Measurements from ENCODE around the gene DYRK1A.

DYRK1A gene

GRCh38 chr21:37505963-37506362 lies 139.4 kb downstream of the DYRK1A start:
- TF ChIP-seq CTCF (conservative IDR thresholded peaks at IDR 0.05; ENCODE audit: low read length) (no peak), EZH2phosphoT487 (IDR thresholded peaks at IDR 0.05; ENCODE audit: borderline replicate concordance) (no peak)
- Histone ChIP-seq H3K27me3 (ENCODE audit: insufficient read depth, low read length, poor library complexity, severe bottlenecking) (no peaks in the 10 kb centered on the region), H3K9ac (ENCODE audit: low read depth, low read length, poor library complexity, severe bottlenecking) (no peak overlapping the region), H4K20me1 (ENCODE audit: insufficient read depth, low read length, poor library complexity, severe bottlenecking) (peaks cover 36% of the 10 kb centered on the region), H2AFZ (ENCODE audit: low read length) (no peak overlapping the region), H3F3A (ENCODE audit: low read depth) (no peaks in the 10 kb centered on the region), H3K4me2 (ENCODE audit: low read depth, low read length, poor library complexity, severe bottlenecking) (no peak overlapping the region), H3K79me2 (ENCODE audit: insufficient read depth, low read length) (peaks cover 33% of the 10 kb centered on the region), H3K9me2 (replicated peaks; ENCODE audit: low read depth, low read length) (no peaks in the 10 kb centered on the region), H3K36me3 (ENCODE audit: insufficient read depth, low read length) (peaks cover 96% of the 10 kb centered on the region), H3K4me3 (ENCODE audit: low read length, poor library complexity, severe bottlenecking) (no peak overlapping the region), H3K4me1 (ENCODE audit: insufficient read depth, low read length, poor library complexity, severe bottlenecking) (no peaks in the 10 kb centered on the region), H3K9me3 (ENCODE audit: insufficient read depth, low read depth, low read length) (no peaks in the 10 kb centered on the region)

GRCh38 chr21:37507716-37508115 lies 141.1 kb downstream of the DYRK1A start:
- TF ChIP-seq EZH2phosphoT487 (IDR thresholded peaks at IDR 0.05; ENCODE audit: borderline replicate concordance), result no peak
- TF ChIP-seq CTCF (conservative IDR thresholded peaks at IDR 0.05; ENCODE audit: low read length), result no peak
- no peaks in the 10 kb centered on the region for H3K4me1 ChIP-seq (ENCODE audit: insufficient read depth, low read length, poor library complexity, severe bottlenecking)
- H3K79me2 ChIP-seq (ENCODE audit: insufficient read depth, low read length), result peaks cover 18% of the 10 kb centered on the region
- peaks cover 100% of the 10 kb centered on the region for H3K36me3 ChIP-seq (ENCODE audit: insufficient read depth, low read length)
- no peak overlapping the region for H3K4me3 ChIP-seq (ENCODE audit: low read length, poor library complexity, severe bottlenecking)
- no peak overlapping the region for H3K4me2 ChIP-seq (ENCODE audit: low read depth, low read length, poor library complexity, severe bottlenecking)
- H2AFZ ChIP-seq (ENCODE audit: low read length), result no peak overlapping the region
- H3K9ac ChIP-seq (ENCODE audit: low read depth, low read length, poor library complexity, severe bottlenecking), result no peak overlapping the region
- H3K27me3 ChIP-seq (ENCODE audit: insufficient read depth, low read length, poor library complexity, severe bottlenecking), result no peaks in the 10 kb centered on the region
- H3K9me3 ChIP-seq (ENCODE audit: insufficient read depth, low read depth, low read length), result no peaks in the 10 kb centered on the region
- no peaks in the 10 kb centered on the region for H3K9me2 ChIP-seq (replicated peaks; ENCODE audit: low read depth, low read length)
- peaks cover 30% of the 10 kb centered on the region for H4K20me1 ChIP-seq (ENCODE audit: insufficient read depth, low read length, poor library complexity, severe bottlenecking)
- no peaks in the 10 kb centered on the region for H3F3A ChIP-seq (ENCODE audit: low read depth)

- Histone ChIP-seq H2AFZ (ENCODE audit: low read length) (no peak overlapping the region), H3K36me3 (ENCODE audit: insufficient read depth, low read length) (peaks cover 99% of the 10 kb centered on the region), H3K9ac (ENCODE audit: low read depth, low read length, poor library complexity, severe bottlenecking) (no peak overlapping the region), H3K27me3 (ENCODE audit: insufficient read depth, low read length, poor library complexity, severe bottlenecking) (no peaks in the 10 kb centered on the region), H3K4me2 (ENCODE audit: low read depth, low read length, poor library complexity, severe bottlenecking) (no peak overlapping the region), H3F3A (ENCODE audit: low read depth) (no peaks in the 10 kb centered on the region), H4K20me1 (ENCODE audit: insufficient read depth, low read length, poor library complexity, severe bottlenecking) (peaks cover 24% of the 10 kb centered on the region), H3K79me2 (ENCODE audit: insufficient read depth, low read length) (peaks cover 12% of the 10 kb centered on the region), H3K9me2 (replicated peaks; ENCODE audit: low read depth, low read length) (no peaks in the 10 kb centered on the region), H3K4me3 (ENCODE audit: low read length, poor library complexity, severe bottlenecking) (no peak overlapping the region), H3K4me1 (ENCODE audit: insufficient read depth, low read length, poor library complexity, severe bottlenecking) (no peaks in the 10 kb centered on the region), H3K9me3 (ENCODE audit: insufficient read depth, low read depth, low read length) (no peaks in the 10 kb centered on the region)
- no peak for TF ChIP-seq CTCF (conservative IDR thresholded peaks at IDR 0.05; ENCODE audit: low read length)
- TF ChIP-seq EZH2phosphoT487 (IDR thresholded peaks at IDR 0.05; ENCODE audit: borderline replicate concordance), result no peak
These were observed 141.8 kb downstream of the DYRK1A start for GRCh38 chr21:37508341-37508740.
